ENCODE data around the gene TEF. TPM values are rescaled to one million over a fixed set of nuclear protein-coding genes. Genes with fewer than 3 reads are reported as not detected.
A peak's percentile ranks its signal among the peaks of the same experiment; 100 is the strongest.

TEF gene
- total and polyA plus RNA-seq, 2 donors = 5.0 to 5.4 TPM

DNA sequence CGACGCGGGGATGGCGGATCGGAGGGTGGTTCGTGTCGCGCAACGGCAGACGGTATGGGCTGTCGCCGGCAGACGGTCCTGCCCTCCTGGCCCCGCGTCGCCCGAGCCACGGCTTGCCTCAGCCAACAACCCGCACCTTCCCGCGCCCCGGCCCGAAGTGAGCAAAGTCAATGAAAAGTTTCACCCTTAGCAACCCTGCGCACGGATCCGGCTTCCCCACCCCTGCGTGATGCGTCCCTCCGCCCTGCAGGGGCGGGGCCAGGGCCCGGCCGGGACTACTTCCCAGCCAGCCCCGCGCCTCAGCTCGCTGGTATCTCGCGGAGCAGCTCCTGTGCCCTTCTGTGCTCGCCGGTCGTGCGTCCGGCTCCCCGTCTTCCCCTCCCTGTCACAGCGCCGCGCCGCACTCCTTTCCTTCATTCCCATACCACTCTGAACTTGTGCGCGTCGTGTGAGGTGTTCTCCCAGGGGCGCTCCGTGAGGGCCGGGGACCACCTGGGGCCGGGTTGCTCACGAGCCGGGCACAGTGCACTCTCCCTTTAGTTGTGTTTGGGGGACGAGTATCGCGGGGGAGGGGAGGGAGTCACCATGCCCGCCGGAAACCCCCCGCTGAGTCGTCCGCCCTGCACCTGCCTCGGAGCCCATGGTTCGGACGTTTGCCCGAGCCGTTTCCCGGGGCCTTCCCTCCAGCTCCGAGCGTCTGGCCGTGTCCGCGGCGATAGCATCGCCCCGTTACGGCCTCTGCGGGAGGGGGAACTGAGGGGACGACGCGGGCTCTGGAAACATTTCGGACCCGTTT is 65.1 kb downstream of the TEF start, which contains the start of gene TOB2:
TSS of gene TOB2 (minus strand) at position 163 of the 796 bp plus-strand sequence. CDS start 9,456 bp downstream, outside the sequence.
- Histone ChIP-seq H3K27me3 (ENCODE audit: control insufficient read depth in 2 of 2, insufficient read depth in 1 of 2, low read length in 1 of 2) (no peaks in the 10 kb centered on the region), H3K36me3 (ENCODE audit: control insufficient read depth in 2 of 2, insufficient read depth in 2 of 2, low read length in 1 of 2) (peaks cover 0 to 18% of the 10 kb centered on the region in 2 donors), H3K4me1 (ENCODE audit: control insufficient read depth in 2 of 2, insufficient read depth in 2 of 2, low read length in 2 of 2) (peaks cover 3 to 25% of the 10 kb centered on the region in 2 donors), H3K9me3 (ENCODE audit: control insufficient read depth in 2 of 2, insufficient read depth in 1 of 2, low read length in 1 of 2) (peaks cover 0 to 7% of the 10 kb centered on the region in 2 donors), H3K27ac (ENCODE audit: low read depth in 1 of 2, low read length in 1 of 2) (peak within 1 kb of the TSS; percentile 99 to 100), H3K4me3 (ENCODE audit: low read length in 2 of 2) (peak within 1 kb of the TSS; percentile 74 to 96)
- under 1% methylated on average over 85 of the region's 85 CpGs for WGBS
- peak; percentile 82 to 98 (median 94) for DNase-seq (ENCODE audit: low read depth in 6 of 9, low spot score in 9 of 9)

DNA sequence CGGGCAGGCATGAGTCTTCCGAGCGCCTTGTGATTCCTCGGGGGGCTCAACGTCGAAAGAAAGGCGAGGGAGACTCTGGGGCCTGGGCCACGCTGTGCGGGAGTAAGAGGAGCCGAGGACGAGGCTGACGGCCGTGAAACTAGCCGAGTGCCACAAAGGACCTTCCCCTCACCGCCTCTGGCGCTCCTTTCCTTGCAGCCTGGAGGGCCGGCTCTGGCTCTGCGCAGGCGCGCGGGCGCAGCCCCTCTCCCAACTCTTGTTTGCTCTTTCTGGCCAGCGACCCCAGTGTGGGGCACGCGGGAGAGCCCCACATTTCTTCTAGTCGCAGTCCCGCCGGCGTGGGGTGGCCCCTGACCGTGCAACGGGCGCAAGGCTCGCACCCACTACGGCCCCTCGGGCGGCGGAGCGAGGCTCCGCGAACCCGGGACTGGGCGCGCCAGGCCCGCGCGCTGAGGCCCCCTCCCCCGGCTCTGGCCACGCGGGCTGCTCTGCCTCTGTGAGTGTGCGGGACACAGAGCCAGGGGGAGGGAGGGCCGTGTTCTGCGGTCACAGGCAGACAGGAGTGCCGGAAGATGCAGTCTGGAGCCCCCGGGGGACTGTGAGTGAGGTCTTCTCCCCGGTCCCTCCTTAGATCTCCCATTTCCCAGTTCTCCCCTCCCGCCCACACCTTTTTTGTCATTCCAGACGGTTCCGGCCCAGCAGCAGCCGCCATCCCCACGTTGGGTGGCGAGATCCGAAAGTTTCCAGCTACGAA is 65.9 kb downstream of the TEF start:
- Histone ChIP-seq H3K27me3 (ENCODE audit: control insufficient read depth in 2 of 2, insufficient read depth in 1 of 2, low read length in 1 of 2) (no peaks in the 10 kb centered on the region), H3K4me3 (ENCODE audit: low read length in 2 of 2) (peak overlapping the region; percentile 74 to 96), H3K36me3 (ENCODE audit: control insufficient read depth in 2 of 2, insufficient read depth in 2 of 2, low read length in 1 of 2) (peaks cover 0 to 10% of the 10 kb centered on the region in 2 donors), H3K9me3 (ENCODE audit: control insufficient read depth in 2 of 2, insufficient read depth in 1 of 2, low read length in 1 of 2) (peaks cover 0 to 7% of the 10 kb centered on the region in 2 donors), H3K4me1 (ENCODE audit: control insufficient read depth in 2 of 2, insufficient read depth in 2 of 2, low read length in 2 of 2) (peaks cover 3 to 22% of the 10 kb centered on the region in 2 donors), H3K27ac (ENCODE audit: low read depth in 1 of 2, low read length in 1 of 2) (peak overlapping the region; percentile 99 to 100)
- peak in 7 of 9 donors; percentile 37 to 81 (median 60) for DNase-seq (ENCODE audit: low read depth in 6 of 9, low spot score in 9 of 9)
- under 1% methylated on average over 63 of the region's 63 CpGs for WGBS

DNA sequence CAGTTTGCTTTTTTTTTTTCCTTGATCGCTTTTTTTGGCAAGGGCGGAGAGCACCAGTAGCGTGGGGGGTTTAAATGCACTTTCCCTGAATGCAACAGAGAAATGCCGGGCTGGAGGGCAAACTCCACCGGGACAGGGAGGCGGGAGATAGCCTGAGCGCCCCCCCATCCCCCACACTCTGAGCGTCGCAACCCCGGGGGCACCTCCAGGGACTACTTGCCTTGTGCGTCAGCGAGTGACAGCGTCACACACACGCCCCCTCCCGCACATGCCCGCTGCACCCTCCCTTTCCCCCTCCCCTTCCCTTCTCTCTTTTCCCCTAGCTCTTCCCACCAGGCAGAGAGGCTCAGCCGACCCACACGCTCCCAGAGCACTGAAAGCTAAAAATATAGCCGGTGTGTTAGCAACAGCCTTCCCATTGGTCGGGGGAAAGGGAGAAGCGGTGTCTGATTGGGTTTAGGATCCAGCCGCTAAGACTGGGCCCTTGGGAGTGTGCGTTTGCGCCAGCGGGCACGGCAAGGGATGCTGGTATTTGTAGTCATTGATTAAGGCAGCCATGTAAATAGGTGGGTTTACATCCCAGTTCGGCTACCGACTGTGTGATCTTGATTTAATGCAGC is 66.6 kb downstream of the TEF start:
- Histone ChIP-seq H3K27me3 (ENCODE audit: control insufficient read depth in 2 of 2, insufficient read depth in 1 of 2, low read length in 1 of 2) (no peaks in the 10 kb centered on the region), H3K36me3 (ENCODE audit: control insufficient read depth in 2 of 2, insufficient read depth in 2 of 2, low read length in 1 of 2) (peaks cover 0 to 3% of the 10 kb centered on the region in 2 donors), H3K4me1 (ENCODE audit: control insufficient read depth in 2 of 2, insufficient read depth in 2 of 2, low read length in 2 of 2) (peaks cover 3 to 19% of the 10 kb centered on the region in 2 donors), H3K9me3 (ENCODE audit: control insufficient read depth in 2 of 2, insufficient read depth in 1 of 2, low read length in 1 of 2) (peaks cover 0 to 7% of the 10 kb centered on the region in 2 donors), H3K27ac (ENCODE audit: low read depth in 1 of 2, low read length in 1 of 2) (peak overlapping the region; percentile 99 to 100), H3K4me3 (ENCODE audit: low read length in 2 of 2) (peak overlapping the region; percentile 74 to 96)
- under 1% methylated on average over 28 of the region's 28 CpGs for WGBS
- peak; percentile 95 to 100 (median 98) for DNase-seq (ENCODE audit: low read depth in 6 of 9, low spot score in 9 of 9)

Other genes with a start within 250 kb of the TEF start
- 19.9 TPM for gene L3MBTL2, start 176.6 kb upstream of the TEF start, total RNA-seq
- 16.0 TPM for gene L3MBTL2, start 176.6 kb upstream of the TEF start, polyA plus RNA-seq
- gene CHADL, start 141.0 kb upstream of the TEF start, total RNA-seq = 1.7 TPM
- 3.4 TPM for gene CHADL, start 141.0 kb upstream of the TEF start, polyA plus RNA-seq
- gene RANGAP1, start 95.8 kb upstream of the TEF start, total RNA-seq = 40.6 TPM
- 63.6 TPM for gene RANGAP1, start 95.8 kb upstream of the TEF start, polyA plus RNA-seq
- 23.3 TPM for gene ZC3H7B, start 80.4 kb upstream of the TEF start, total RNA-seq
- 29.8 TPM for gene ZC3H7B, start 80.4 kb upstream of the TEF start, polyA plus RNA-seq
- 15.0 TPM for gene TOB2, start 64.9 kb downstream of the TEF start, total RNA-seq
- gene TOB2, start 64.9 kb downstream of the TEF start, polyA plus RNA-seq = 17.3 TPM
- gene PHF5A, start 86.8 kb downstream of the TEF start, total RNA-seq = 99.2 TPM
- 65.7 TPM for gene PHF5A, start 86.8 kb downstream of the TEF start, polyA plus RNA-seq
- gene ACO2, start 87.2 kb downstream of the TEF start, total RNA-seq = 33.9 TPM
- gene ACO2, start 87.2 kb downstream of the TEF start, polyA plus RNA-seq = 29.7 TPM
- 10.2 TPM for gene POLR3H, start 162.5 kb downstream of the TEF start, total RNA-seq
- gene POLR3H, start 162.5 kb downstream of the TEF start, polyA plus RNA-seq = 14.9 TPM
- gene CSDC2, start 179.1 kb downstream of the TEF start, total RNA-seq = 0.05 TPM
- 3.0 TPM for gene CSDC2, start 179.1 kb downstream of the TEF start, polyA plus RNA-seq
- 9.3 TPM for gene PMM1, start 207.9 kb downstream of the TEF start, total RNA-seq
- gene PMM1, start 207.9 kb downstream of the TEF start, polyA plus RNA-seq = 51.1 TPM
- 11.9 TPM for gene DESI1, start 239.1 kb downstream of the TEF start, total RNA-seq
- 14.6 TPM for gene DESI1, start 239.1 kb downstream of the TEF start, polyA plus RNA-seq
- gene XRCC6, start 239.4 kb downstream of the TEF start, total RNA-seq = 371 TPM
- 126 TPM for gene XRCC6, start 239.4 kb downstream of the TEF start, polyA plus RNA-seq